Ureter (tissue), 1 donor: ENCODE measurements around the gene CNTN4. TPM values are rescaled to one million over a fixed set of nuclear protein-coding genes. Genes with fewer than 3 reads are reported as not detected.

Experiments used
- DNase-seq: peaks from one replicate; pipeline ENCODE4 v3.0.0-alpha.2; 2020; ENCODE audit warnings: low spot score
- total RNA-seq: library from RNA; stranded (reverse); gene quantifications from one replicate; pipeline ENCODE4 v1.2.4, GENCODE V29; 2023
- donor health status: DM: yes; HTN: yes; CAD: no.

The CNTN4 gene
- total RNA-seq, 1 donor from 2014 or later, result 15.3 TPM

- no peak for DNase-seq
These were observed 54.4 kb downstream of the CNTN4 start for GRCh38 chr3:2153053-2153452.

GRCh38 chr3:2153547-2153946 lies 54.9 kb downstream of the CNTN4 start:
- no peak for DNase-seq

- DNase-seq, result no peak
These were observed 56.0 kb downstream of the CNTN4 start for GRCh38 chr3:2154621-2155020.

GRCh38 chr3:2156244-2156847 lies 57.7 kb downstream of the CNTN4 start:
- no peak for DNase-seq

- no peak for DNase-seq
These were observed 60.2 kb downstream of the CNTN4 start for GRCh38 chr3:2158828-2159227.

GRCh38 chr3:2166552-2166951 lies 67.9 kb downstream of the CNTN4 start:
- no peak for DNase-seq

- no peak for DNase-seq
These were observed 74.0 kb downstream of the CNTN4 start for GRCh38 chr3:2172561-2173171.

- no peak for DNase-seq
These were observed 82.0 kb downstream of the CNTN4 start for GRCh38 chr3:2180634-2181033.

- DNase-seq, result no peak
These were observed 100.2 kb downstream of the CNTN4 start for GRCh38 chr3:2198776-2199279.

GRCh38 chr3:2204054-2204453 lies 105.4 kb downstream of the CNTN4 start:
- DNase-seq, result no peak

- DNase-seq, result no peak
These were observed 107.0 kb downstream of the CNTN4 start for GRCh38 chr3:2205692-2206091.

- no peak for DNase-seq
These were observed 107.9 kb downstream of the CNTN4 start for GRCh38 chr3:2206536-2206935.

- DNase-seq, result no peak
These were observed 112.9 kb downstream of the CNTN4 start for GRCh38 chr3:2211568-2211967.

- DNase-seq, result no peak
These were observed 113.5 kb downstream of the CNTN4 start for GRCh38 chr3:2212206-2212605.

GRCh38 chr3:2218375-2218774 lies 119.7 kb downstream of the CNTN4 start:
- DNase-seq, result no peak

- DNase-seq, result no peak
These were observed 120.2 kb downstream of the CNTN4 start for GRCh38 chr3:2218816-2219215.

GRCh38 chr3:2236203-2236602 lies 137.5 kb downstream of the CNTN4 start:
- no peak for DNase-seq

GRCh38 chr3:2244137-2244536 lies 145.5 kb downstream of the CNTN4 start:
- DNase-seq, result no peak

GRCh38 chr3:2246873-2247648 lies 148.4 kb downstream of the CNTN4 start:
- no peak for DNase-seq

GRCh38 chr3:2247831-2248230 lies 149.2 kb downstream of the CNTN4 start:
- DNase-seq, result no peak

- no peak for DNase-seq
These were observed 152.1 kb downstream of the CNTN4 start for GRCh38 chr3:2250783-2251182.

- no peak for DNase-seq
These were observed 163.1 kb downstream of the CNTN4 start for GRCh38 chr3:2261747-2262146.

- no peak for DNase-seq
These were observed 163.5 kb downstream of the CNTN4 start for GRCh38 chr3:2262204-2262603.
